Measurements from ENCODE around the gene VPS35L. TPM values are rescaled to one million over a fixed set of nuclear protein-coding genes. Genes with fewer than 3 reads are reported as not detected.

Gene VPS35L
- total RNA-seq, 1 donor from 2014 or later: 45.0 TPM

GRCh38 chr16:19613834-19614233, 58.3 kb downstream of the VPS35L start:
- Mint-ChIP-seq H3K36me3 (ENCODE audit: low read depth, unreplicated experiment) (peaks cover 14% of the 10 kb centered on the region), H3K27me3 (ENCODE audit: low read depth, unreplicated experiment) (no peaks in the 10 kb centered on the region), H3K4me3 (ENCODE audit: unreplicated experiment) (no peak overlapping the region), H3K4me1 (ENCODE audit: low read depth, unreplicated experiment) (peaks cover 5% of the 10 kb centered on the region), H3K27ac (ENCODE audit: unreplicated experiment) (peak overlapping the region; percentile 74), H3K9me3 (ENCODE audit: unreplicated experiment) (no peaks in the 10 kb centered on the region)
- H3K4me2 ChIP-seq (ENCODE audit: low read length): no peak overlapping the region
- peak; percentile 25 for DNase-seq (ENCODE audit: low read depth)
- no peak overlapping the region for H3K27ac ChIP-seq (ENCODE audit: low read depth, low read length)
- no peak for FAIRE-seq
- H3K4me3 ChIP-seq (ENCODE audit: insufficient read depth, low read depth, low read length): no peak overlapping the region
- H3K9me3 ChIP-seq (ENCODE audit: insufficient read depth, low read depth, low read length): no peaks in the 10 kb centered on the region
- H2AFZ ChIP-seq (ENCODE audit: low read depth, low read length): no peak overlapping the region
- H3K27me3 ChIP-seq (ENCODE audit: insufficient read depth, low read length): no peaks in the 10 kb centered on the region
- peaks cover 17% of the 10 kb centered on the region for H3K36me3 ChIP-seq (ENCODE audit: insufficient read depth, low read length)
- H3K4me1 ChIP-seq (ENCODE audit: insufficient read depth, low read length): no peaks in the 10 kb centered on the region
- H3K9ac ChIP-seq (ENCODE audit: low read length): no peak overlapping the region
- TF ChIP-seq CTCF (IDR thresholded peaks at IDR 0.05; ENCODE audit: insufficient read depth, low read depth, low read length): no peak
- H4K20me1 ChIP-seq (ENCODE audit: insufficient read depth, low read length): no peaks in the 10 kb centered on the region
- H3K79me2 ChIP-seq (ENCODE audit: insufficient read depth, low read length): no peaks in the 10 kb centered on the region

GRCh38 chr16:19616241-19616640, 60.7 kb downstream of the VPS35L start:
- H3K36me3 Mint-ChIP-seq (ENCODE audit: low read depth, unreplicated experiment): peaks cover 8% of the 10 kb centered on the region
- H3K4me1 ChIP-seq (ENCODE audit: insufficient read depth, low read length): no peaks in the 10 kb centered on the region
- TF ChIP-seq EZH2 (IDR thresholded peaks at IDR 0.05; ENCODE audit: insufficient read depth, low read length) (no peak), CTCF (IDR thresholded peaks at IDR 0.05; ENCODE audit: insufficient read depth, low read depth, low read length) (no peak)
- no peak overlapping the region for H2AFZ ChIP-seq (ENCODE audit: low read depth, low read length)
- no peaks in the 10 kb centered on the region for H4K20me1 ChIP-seq (ENCODE audit: insufficient read depth, low read length)
- DNase-seq (ENCODE audit: low read depth) (no peak), FAIRE-seq (no peak)
- no peaks in the 10 kb centered on the region for H3K79me2 ChIP-seq (ENCODE audit: insufficient read depth, low read length)
- H3K9ac ChIP-seq (ENCODE audit: low read length): no peak overlapping the region
- no peak overlapping the region for H3K27ac ChIP-seq (ENCODE audit: low read depth, low read length)
- no peaks in the 10 kb centered on the region for H3K27me3 Mint-ChIP-seq (ENCODE audit: low read depth, unreplicated experiment)
- H3K9me3 Mint-ChIP-seq (ENCODE audit: unreplicated experiment): no peaks in the 10 kb centered on the region
- no peak overlapping the region for H3K27ac Mint-ChIP-seq (ENCODE audit: unreplicated experiment)
- H3K9me3 ChIP-seq (ENCODE audit: insufficient read depth, low read depth, low read length): no peaks in the 10 kb centered on the region
- no peaks in the 10 kb centered on the region for H3K27me3 ChIP-seq (ENCODE audit: insufficient read depth, low read length)
- no peak overlapping the region for H3K4me3 Mint-ChIP-seq (ENCODE audit: unreplicated experiment)
- no peak overlapping the region for H3K4me2 ChIP-seq (ENCODE audit: low read length)
- no peak overlapping the region for H3K4me3 ChIP-seq (ENCODE audit: insufficient read depth, low read depth, low read length)
- H3K36me3 ChIP-seq (ENCODE audit: insufficient read depth, low read length): peaks cover 12% of the 10 kb centered on the region
- H3K4me1 Mint-ChIP-seq (ENCODE audit: low read depth, unreplicated experiment): peaks cover 3% of the 10 kb centered on the region

GRCh38 chr16:19618876-19619275, 63.4 kb downstream of the VPS35L start:
- no peaks in the 10 kb centered on the region for H3K27me3 Mint-ChIP-seq (ENCODE audit: low read depth, unreplicated experiment)
- TF ChIP-seq CTCF (IDR thresholded peaks at IDR 0.05; ENCODE audit: insufficient read depth, low read depth, low read length) (no peak), EZH2 (IDR thresholded peaks at IDR 0.05; ENCODE audit: insufficient read depth, low read length) (no peak)
- no peaks in the 10 kb centered on the region for H3K79me2 ChIP-seq (ENCODE audit: insufficient read depth, low read length)

More at GRCh38 chr16:19618876-19619275, 63.4 kb downstream of the VPS35L start:
- H3K4me1 ChIP-seq (ENCODE audit: insufficient read depth, low read length): no peaks in the 10 kb centered on the region
- H2AFZ ChIP-seq (ENCODE audit: low read depth, low read length): no peak overlapping the region
- Mint-ChIP-seq H3K4me1 (ENCODE audit: low read depth, unreplicated experiment) (no peaks in the 10 kb centered on the region), H3K27ac (ENCODE audit: unreplicated experiment) (no peak overlapping the region), H3K36me3 (ENCODE audit: low read depth, unreplicated experiment) (peaks cover 6% of the 10 kb centered on the region), H3K9me3 (ENCODE audit: unreplicated experiment) (no peaks in the 10 kb centered on the region), H3K4me3 (ENCODE audit: unreplicated experiment) (no peak overlapping the region)
- no peak for FAIRE-seq
- no peak overlapping the region for H3K4me3 ChIP-seq (ENCODE audit: insufficient read depth, low read depth, low read length)
- no peaks in the 10 kb centered on the region for H3K9me3 ChIP-seq (ENCODE audit: insufficient read depth, low read depth, low read length)
- no peak for DNase-seq (ENCODE audit: low read depth)
- H3K27me3 ChIP-seq (ENCODE audit: insufficient read depth, low read length): no peaks in the 10 kb centered on the region
- H4K20me1 ChIP-seq (ENCODE audit: insufficient read depth, low read length): no peaks in the 10 kb centered on the region
- H3K36me3 ChIP-seq (ENCODE audit: insufficient read depth, low read length): peaks cover 6% of the 10 kb centered on the region
- H3K27ac ChIP-seq (ENCODE audit: low read depth, low read length): no peak overlapping the region
- no peak overlapping the region for H3K9ac ChIP-seq (ENCODE audit: low read length)
- no peak overlapping the region for H3K4me2 ChIP-seq (ENCODE audit: low read length)

Data from astrocyte (in vitro differentiated cells and primary cell).